ENCODE measurements around the gene DCHS1. TPM values are rescaled to one million over a fixed set of nuclear protein-coding genes. Genes with fewer than 3 reads are reported as not detected.

DCHS1 gene
- total RNA-seq, 2 experiments from 2014 or later, result 0.23 to 0.29 TPM

- ATAC-seq, result no peak
- no peaks in the 10 kb centered on the region for H3K27me3 Mint-ChIP-seq (ENCODE audit: low read depth)
- H3K9me3 Mint-ChIP-seq (ENCODE audit: insufficient read depth), result no peaks in the 10 kb centered on the region
- CTCF ChIA-PET, result interaction anchor here (1.0 kb wide), 1 partner anchor 83 kb away, joined by 4 read pairs; the partner anchor contains the start of gene MRPL17
- H3K4me3 Mint-ChIP-seq, result no peak overlapping the region
- POLR2A ChIA-PET, result no interaction called here
- H3K27ac Mint-ChIP-seq, result no peak overlapping the region
- peaks cover 44% of the 10 kb centered on the region for H3K36me3 Mint-ChIP-seq (ENCODE audit: low read depth)
- DNase-seq, result no peak
- H3K4me1 Mint-ChIP-seq (ENCODE audit: low read depth), result peaks cover 12% of the 10 kb centered on the region
Measured at GRCh38 chr11:6599881-6600390, 55.7 kb downstream of the DCHS1 start.

GRCh38 chr11:6599449-6599848, 56.2 kb downstream of the DCHS1 start:
- CTCF ChIA-PET, result interaction anchor here (1.0 kb wide), 1 partner anchor 84 kb away, joined by 4 read pairs; the partner anchor contains the start of gene MRPL17
- peaks cover 13% of the 10 kb centered on the region for H3K4me1 Mint-ChIP-seq (ENCODE audit: low read depth)
- no peaks in the 10 kb centered on the region for H3K9me3 Mint-ChIP-seq (ENCODE audit: insufficient read depth)
- peak overlapping the region; percentile 43 for H3K27ac Mint-ChIP-seq
- DNase-seq (peak; percentile 14), ATAC-seq (no peak)
- peaks cover 47% of the 10 kb centered on the region for H3K36me3 Mint-ChIP-seq (ENCODE audit: low read depth)
- no peak overlapping the region for H3K4me3 Mint-ChIP-seq
- POLR2A ChIA-PET, result no interaction called here
- no peaks in the 10 kb centered on the region for H3K27me3 Mint-ChIP-seq (ENCODE audit: low read depth)

GRCh38 chr11:6598555-6598954, 57.1 kb downstream of the DCHS1 start:
- no peak overlapping the region for H3K27ac Mint-ChIP-seq
- DNase-seq (no peak), ATAC-seq (no peak)
- H3K4me1 Mint-ChIP-seq (ENCODE audit: low read depth), result peaks cover 19% of the 10 kb centered on the region
- H3K36me3 Mint-ChIP-seq (ENCODE audit: low read depth), result peaks cover 55% of the 10 kb centered on the region
- ChIA-PET CTCF (no interaction called here), POLR2A (no interaction called here)
- no peaks in the 10 kb centered on the region for H3K9me3 Mint-ChIP-seq (ENCODE audit: insufficient read depth)
- H3K4me3 Mint-ChIP-seq, result no peak overlapping the region
- no peaks in the 10 kb centered on the region for H3K27me3 Mint-ChIP-seq (ENCODE audit: low read depth)

GRCh38 chr11:6596239-6596877, 59.3 kb downstream of the DCHS1 start:
- ATAC-seq, result no peak
- no peak for DNase-seq
- Mint-ChIP-seq H3K4me1 (ENCODE audit: low read depth) (peaks cover 10% of the 10 kb centered on the region), H3K36me3 (ENCODE audit: low read depth) (peaks cover 66% of the 10 kb centered on the region), H3K27ac (peak overlapping the region; percentile 16), H3K9me3 (ENCODE audit: insufficient read depth) (no peaks in the 10 kb centered on the region), H3K4me3 (no peak overlapping the region), H3K27me3 (ENCODE audit: low read depth) (no peaks in the 10 kb centered on the region)
- ChIA-PET CTCF (interaction anchor here (0.6 to 1.4 kb wide), 4 partner anchors 23 to 110 kb away, joined by 3 to 5 read pairs (median 3); partner anchors contain the start of genes MRPL17 and TPP1), POLR2A (interaction anchor here (0.6 kb wide), 1 partner anchor 15 kb away, joined by 3 read pairs; the partner anchor contains the start of gene TAF10)

- no peaks in the 10 kb centered on the region for H3K27me3 Mint-ChIP-seq (ENCODE audit: low read depth)
- ATAC-seq (no peak), DNase-seq (peak; percentile 14)
- H3K4me1 Mint-ChIP-seq (ENCODE audit: low read depth), result peaks cover 9% of the 10 kb centered on the region
- ChIA-PET CTCF (interaction anchor here (0.8 to 2.5 kb wide), 7 partner anchors 8 to 231 kb away, joined by 3 to 8 read pairs (median 4); partner anchors contain the start of genes ILK and RRP8), POLR2A (interaction anchor here (0.9 kb wide), 1 partner anchor 16 kb away, joined by 3 read pairs; no protein-coding TSS in a partner anchor)
- H3K4me3 Mint-ChIP-seq, result no peak overlapping the region
- no peaks in the 10 kb centered on the region for H3K9me3 Mint-ChIP-seq (ENCODE audit: insufficient read depth)
- H3K36me3 Mint-ChIP-seq (ENCODE audit: low read depth), result peaks cover 59% of the 10 kb centered on the region
- peak overlapping the region; percentile 31 for H3K27ac Mint-ChIP-seq
Measured at GRCh38 chr11:6594142-6594768, 61.4 kb downstream of the DCHS1 start.

- no peak for ATAC-seq
Measured at GRCh38 chr11:6588018-6588417, 67.6 kb downstream of the DCHS1 start.

GRCh38 chr11:6587360-6587953, 68.2 kb downstream of the DCHS1 start:
- peaks cover 47% of the 10 kb centered on the region for H3K36me3 Mint-ChIP-seq (ENCODE audit: low read depth)
- CTCF ChIA-PET, result interaction anchor here (1.5 kb wide), 1 partner anchor 17 kb away, joined by 3 read pairs; no protein-coding TSS in a partner anchor

More at GRCh38 chr11:6588018-6588417, 67.6 kb downstream of the DCHS1 start:
- no peak overlapping the region for H3K4me3 Mint-ChIP-seq
- no peak for DNase-seq
- no peaks in the 10 kb centered on the region for H3K27me3 Mint-ChIP-seq (ENCODE audit: low read depth)
- peaks cover 44% of the 10 kb centered on the region for H3K36me3 Mint-ChIP-seq (ENCODE audit: low read depth)
- H3K4me1 Mint-ChIP-seq (ENCODE audit: low read depth), result no peaks in the 10 kb centered on the region
- ChIA-PET POLR2A (no interaction called here), CTCF (interaction anchor here (1.5 kb wide), 1 partner anchor 17 kb away, joined by 3 read pairs; no protein-coding TSS in a partner anchor)
- no peak overlapping the region for H3K27ac Mint-ChIP-seq
- peaks cover 20% of the 10 kb centered on the region for H3K9me3 Mint-ChIP-seq (ENCODE audit: insufficient read depth)

GRCh38 chr11:6586434-6587359, 68.9 kb downstream of the DCHS1 start:
- H3K4me1 Mint-ChIP-seq (ENCODE audit: low read depth), result no peaks in the 10 kb centered on the region
- H3K36me3 Mint-ChIP-seq (ENCODE audit: low read depth), result peaks cover 47% of the 10 kb centered on the region
- ChIA-PET CTCF (interaction anchor here (1.5 kb wide), 1 partner anchor 18 kb away, joined by 3 read pairs; no protein-coding TSS in a partner anchor), POLR2A (no interaction called here)
- ATAC-seq (no peak), DNase-seq (peak; percentile 14)
- H3K27ac Mint-ChIP-seq, result no peak overlapping the region
- no peak overlapping the region for H3K4me3 Mint-ChIP-seq
- H3K9me3 Mint-ChIP-seq (ENCODE audit: insufficient read depth), result peaks cover 31% of the 10 kb centered on the region
- H3K27me3 Mint-ChIP-seq (ENCODE audit: low read depth), result no peaks in the 10 kb centered on the region

More at GRCh38 chr11:6587360-6587953, 68.2 kb downstream of the DCHS1 start:
- Mint-ChIP-seq H3K4me1 (ENCODE audit: low read depth) (no peaks in the 10 kb centered on the region), H3K9me3 (ENCODE audit: insufficient read depth) (peaks cover 26% of the 10 kb centered on the region), H3K27me3 (ENCODE audit: low read depth) (no peaks in the 10 kb centered on the region), H3K27ac (no peak overlapping the region), H3K4me3 (no peak overlapping the region)
- ATAC-seq (no peak), DNase-seq (peak; percentile 11)
- POLR2A ChIA-PET, result no interaction called here

- no peak overlapping the region for H3K27ac Mint-ChIP-seq
- POLR2A ChIA-PET, result no interaction called here
- no peak for DNase-seq
- no peak for ATAC-seq
- peaks cover 31% of the 10 kb centered on the region for H3K9me3 Mint-ChIP-seq (ENCODE audit: insufficient read depth)
- H3K27me3 Mint-ChIP-seq (ENCODE audit: low read depth), result no peaks in the 10 kb centered on the region
- CTCF ChIA-PET, result interaction anchor here (1.2 kb wide), 1 partner anchor 80 kb away, joined by 5 read pairs; no protein-coding TSS in a partner anchor
- no peaks in the 10 kb centered on the region for H3K4me1 Mint-ChIP-seq (ENCODE audit: low read depth)
- H3K4me3 Mint-ChIP-seq, result no peak overlapping the region
- H3K36me3 Mint-ChIP-seq (ENCODE audit: low read depth), result peaks cover 43% of the 10 kb centered on the region
Measured at GRCh38 chr11:6584528-6584927, 71.1 kb downstream of the DCHS1 start.

- ChIA-PET CTCF (no interaction called here), POLR2A (no interaction called here)
- DNase-seq, result no peak
- H3K27me3 Mint-ChIP-seq (ENCODE audit: low read depth), result no peaks in the 10 kb centered on the region
- no peak overlapping the region for H3K27ac Mint-ChIP-seq
- no peak for ATAC-seq
- H3K36me3 Mint-ChIP-seq (ENCODE audit: low read depth), result peaks cover 43% of the 10 kb centered on the region
- H3K4me1 Mint-ChIP-seq (ENCODE audit: low read depth), result no peaks in the 10 kb centered on the region
- H3K4me3 Mint-ChIP-seq, result no peak overlapping the region
- peaks cover 31% of the 10 kb centered on the region for H3K9me3 Mint-ChIP-seq (ENCODE audit: insufficient read depth)
Measured at GRCh38 chr11:6583584-6583983, 72.0 kb downstream of the DCHS1 start.

- POLR2A ChIA-PET, result interaction anchor here (0.7 kb wide), 1 partner anchor 68 kb away, joined by 3 read pairs; no protein-coding TSS in a partner anchor
- Mint-ChIP-seq H3K36me3 (ENCODE audit: low read depth) (peaks cover 34% of the 10 kb centered on the region), H3K4me1 (ENCODE audit: low read depth) (no peaks in the 10 kb centered on the region), H3K4me3 (no peak overlapping the region), H3K9me3 (ENCODE audit: insufficient read depth) (peaks cover 27% of the 10 kb centered on the region), H3K27me3 (ENCODE audit: low read depth) (no peaks in the 10 kb centered on the region), H3K27ac (no peak overlapping the region)
- DNase-seq, result peak; percentile 10
- CTCF ChIA-PET, result interaction anchor here (1.1 to 1.2 kb wide), 3 partner anchors 25 to 126 kb away, joined by 3 to 4 read pairs (median 3); partner anchors contain the start of gene TAF10
- no peak for ATAC-seq
Measured at GRCh38 chr11:6579681-6580080, 75.9 kb downstream of the DCHS1 start.
